C4-2B (cell line): ENCODE data around the gene EPHA4.

ENCODE experiments used
- CTCF ChIP-seq: fragments of 450-650 bp; conservative IDR thresholded peaks from 2 replicates; pipeline ENCODE4 v1.5.1; 2017; ENCODE audit warnings: mild to moderate bottlenecking
- ZFX ChIP-seq: fragments of 450-650 bp; IDR thresholded peaks from 2 replicates; pipeline ENCODE4 v1.6.1; 2017

DNA sequence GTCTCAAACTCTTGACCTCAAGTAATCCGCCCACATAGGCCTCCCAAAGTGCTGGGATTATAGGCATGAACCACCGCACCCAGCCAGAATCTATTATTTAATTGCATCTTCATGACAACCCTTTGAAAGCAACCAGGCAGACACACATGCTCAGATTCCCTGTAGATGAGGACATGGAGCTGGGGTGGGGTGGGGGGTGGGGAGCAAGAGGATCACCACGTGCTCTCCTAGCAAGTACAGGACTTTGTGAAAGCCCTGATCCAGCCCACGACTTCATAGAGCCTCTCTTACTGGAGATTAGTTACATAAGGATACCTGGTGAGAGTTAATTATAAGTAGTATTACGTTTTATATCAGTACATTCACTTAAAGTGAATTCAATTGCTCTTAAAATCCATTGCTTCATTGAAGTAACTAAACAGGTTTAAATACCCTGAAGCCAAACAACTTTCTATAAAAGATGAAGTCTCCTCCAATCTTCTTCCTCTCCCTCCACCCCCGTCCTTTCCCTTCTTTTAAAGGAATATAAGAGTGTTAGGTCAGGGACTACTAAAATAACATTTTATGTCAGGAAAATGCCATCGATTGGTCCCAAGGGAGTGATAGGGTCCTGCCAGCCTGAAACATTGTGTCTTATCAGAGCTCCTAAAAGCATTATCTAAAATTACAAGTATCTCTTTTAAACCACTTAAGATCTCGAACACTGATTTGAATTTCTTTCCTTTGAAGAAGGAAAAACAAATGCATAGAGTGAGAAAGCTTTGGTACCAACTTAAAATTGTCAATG, 123.9 kb downstream of the EPHA4 start:
- TF ChIP-seq ZFX (no peak), CTCF (no peak)
